Globus pallidus (tissue), 1 donor: ENCODE measurements around the gene EPHA5.
"Not testable (repeated sequence)": the region's sequence is repeated elsewhere in the genome, so short reads cannot be mapped to it uniquely, and the experiment has no call there.

Experiments
- DNase-seq: peaks from one replicate; pipeline ENCODE4 v3.0.0-alpha.2; 2015; ENCODE audit warnings: low spot score

Gene EPHA5

DNA sequence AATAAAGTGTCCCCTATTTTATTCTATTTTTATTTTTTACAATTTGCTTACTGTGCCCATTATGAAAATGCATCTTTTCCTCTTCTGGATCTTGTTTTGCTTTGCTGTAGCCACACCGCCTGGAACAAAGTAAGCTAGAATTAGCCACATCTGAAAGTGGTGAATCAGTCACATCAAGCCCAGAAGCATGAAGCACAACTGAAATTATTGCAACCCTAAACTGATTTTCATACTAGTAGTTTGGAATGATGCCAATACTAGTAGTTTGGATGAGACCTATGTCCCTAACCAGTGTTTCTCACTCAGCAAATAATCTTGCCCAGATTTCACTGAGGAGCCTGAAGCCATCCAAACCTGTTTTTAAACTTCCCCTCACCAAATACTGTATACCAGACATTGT, 303.0 kb downstream of the EPHA5 start:
- DNase-seq = no peak

GRCh38 chr4:65358914-65359313, 311.4 kb downstream of the EPHA5 start:
- no peak for DNase-seq

DNA sequence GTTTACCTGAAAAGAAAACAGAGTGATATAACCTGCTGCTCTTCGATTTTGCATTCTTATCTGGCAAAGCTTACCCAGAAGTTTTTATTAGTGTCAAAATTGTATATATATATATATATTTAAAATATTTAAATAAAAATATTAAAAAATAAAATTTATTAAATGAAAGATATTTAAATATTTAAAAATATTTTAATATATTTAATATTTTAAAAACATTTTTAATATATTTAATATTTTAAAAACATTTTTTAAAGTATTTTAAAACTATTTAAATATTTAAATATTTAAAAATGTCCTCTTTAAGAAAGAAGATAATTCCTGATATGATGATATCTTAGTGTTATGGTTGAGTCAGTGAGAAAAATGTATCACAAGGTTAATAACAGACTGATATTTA, 317.2 kb downstream of the EPHA5 start:
- DNase-seq = no peak

GRCh38 chr4:65344278-65344825, 325.9 kb downstream of the EPHA5 start:
- DNase-seq = no peak

DNA sequence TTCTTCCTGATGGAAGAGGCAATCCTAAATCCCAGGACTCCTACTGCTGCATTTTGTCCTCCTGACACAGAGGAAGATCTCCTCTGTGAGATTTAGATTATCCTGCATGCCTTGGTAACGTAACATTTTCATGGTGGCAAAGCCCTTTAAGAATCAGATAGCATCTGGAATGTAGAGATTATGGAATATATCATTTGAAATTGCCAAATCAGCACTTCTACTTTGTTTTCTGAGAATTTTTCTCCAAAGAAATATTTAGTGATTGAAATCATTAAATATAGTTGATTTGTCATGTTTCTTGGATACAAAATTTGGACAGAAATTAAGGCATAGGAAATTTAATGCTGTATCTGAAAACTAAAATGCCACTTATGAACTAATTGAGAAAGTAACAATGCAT, 326.9 kb downstream of the EPHA5 start:
- no peak for DNase-seq

GRCh38 chr4:65341557-65341956, 328.7 kb downstream of the EPHA5 start:
- no peak for DNase-seq

GRCh38 chr4:65340382-65341109, 329.7 kb downstream of the EPHA5 start:
- DNase-seq = no peak

- no peak for DNase-seq
Observed at GRCh38 chr4:65337371-65337770, 332.9 kb downstream of the EPHA5 start.

DNA sequence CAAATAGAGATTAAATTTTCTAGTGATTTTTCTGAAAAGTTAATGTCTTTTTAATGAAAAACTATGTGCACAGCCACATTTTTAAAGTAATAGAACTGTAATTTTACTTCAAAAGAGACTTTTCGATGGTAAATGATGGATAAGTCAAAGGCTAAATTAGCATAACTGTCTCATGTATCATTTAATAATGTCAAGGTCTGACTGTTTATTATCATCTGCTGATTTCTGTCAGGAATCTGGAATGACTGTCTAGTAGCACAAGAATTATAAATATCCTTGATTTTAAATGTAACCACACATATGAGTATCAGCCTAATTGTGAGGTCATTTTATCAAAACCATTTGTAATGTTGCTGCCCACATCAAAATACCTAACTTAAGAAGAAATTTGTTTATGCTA, 333.8 kb downstream of the EPHA5 start:
- DNase-seq = no peak

- no peak for DNase-seq
Observed at GRCh38 chr4:65316534-65316933, 353.8 kb downstream of the EPHA5 start.

- DNase-seq = no peak
Observed at GRCh38 chr4:65311120-65311519, 359.2 kb downstream of the EPHA5 start.

DNA sequence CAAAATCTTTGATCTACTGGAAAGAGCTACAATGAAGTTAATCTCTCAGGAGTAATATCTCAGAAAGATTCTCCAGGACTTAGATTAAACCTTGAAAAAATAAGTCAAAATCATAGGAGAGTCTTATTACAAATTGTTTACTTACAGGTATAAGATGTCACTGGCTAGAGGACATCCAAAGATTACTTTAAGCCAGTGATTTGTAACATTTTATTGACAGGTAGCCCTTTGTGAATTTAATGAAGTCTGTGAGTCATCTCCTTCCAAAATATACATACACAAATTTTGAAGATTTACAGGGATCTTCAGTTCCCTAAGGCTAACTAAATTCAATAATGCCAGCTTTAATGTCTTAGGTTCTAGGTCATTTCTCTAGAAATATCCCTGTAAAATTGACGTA, 359.7 kb downstream of the EPHA5 start:
- DNase-seq = no peak

DNA sequence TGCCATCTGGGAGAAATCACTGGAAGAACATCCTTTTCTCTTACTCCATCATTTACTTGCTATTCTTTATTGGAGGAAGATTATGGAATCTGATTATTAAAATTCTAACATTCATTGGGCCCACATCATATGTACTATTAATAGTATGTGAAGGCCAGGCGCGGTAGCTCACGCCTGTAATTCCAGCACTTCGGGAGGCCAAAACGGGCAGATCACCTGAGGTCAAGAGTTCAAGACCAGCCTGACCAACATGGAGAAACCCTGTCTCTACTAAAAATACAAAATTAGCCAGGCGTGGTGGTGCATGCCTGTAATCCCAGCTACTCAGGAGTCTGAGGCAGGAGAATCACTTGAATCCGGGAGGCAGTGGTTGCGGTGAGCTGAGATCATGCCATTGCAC, 361.7 kb downstream of the EPHA5 start:
- not testable (repeated sequence) for DNase-seq

GRCh38 chr4:65302145-65302544, 368.1 kb downstream of the EPHA5 start:
- DNase-seq = no peak

DNA sequence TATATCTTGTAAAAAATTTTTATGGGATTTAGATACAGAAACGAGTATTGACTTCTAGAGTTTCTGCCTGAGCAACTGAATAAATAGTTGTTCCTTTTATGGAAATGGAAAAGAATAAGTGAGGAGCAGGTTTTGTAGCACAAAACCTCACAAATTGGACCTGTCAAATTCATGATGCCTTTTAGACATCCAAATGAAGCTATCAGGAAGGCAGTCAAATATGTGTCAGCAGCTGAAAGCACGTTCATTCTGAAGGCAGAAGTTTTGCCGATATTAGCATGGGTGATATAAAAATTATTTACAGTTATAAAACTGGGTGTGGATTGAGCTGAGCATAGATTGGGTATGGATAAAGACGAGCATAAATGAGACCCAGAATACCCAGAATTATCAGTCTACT, 374.0 kb downstream of the EPHA5 start:
- no peak for DNase-seq

DNA sequence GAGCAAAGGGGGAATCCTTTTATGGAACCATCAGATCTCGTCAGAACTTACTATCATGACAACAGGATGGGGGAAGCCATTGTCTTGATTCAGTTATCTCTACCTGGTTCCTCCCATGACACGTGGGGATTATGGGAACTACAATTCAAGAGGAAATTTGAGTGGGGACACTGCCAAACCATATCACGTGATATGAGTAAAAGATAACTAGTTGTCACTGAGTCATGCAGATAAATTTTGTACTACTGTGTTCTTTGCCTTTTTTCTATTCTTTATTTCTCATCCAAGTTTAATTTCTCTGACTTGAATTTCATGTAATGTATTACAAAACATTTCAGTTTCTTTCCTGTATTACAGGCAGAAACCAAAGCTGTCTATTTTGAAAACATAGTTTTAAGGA, 383.2 kb downstream of the EPHA5 start:
- no peak for DNase-seq
